ENCODE results near the gene SUPT6H. TPM values are rescaled to one million over a fixed set of nuclear protein-coding genes. Genes with fewer than 3 reads are reported as not detected.
"Not testable (repeated sequence)": the region's sequence is repeated elsewhere in the genome, so short reads cannot be mapped to it uniquely, and the experiment has no call there.

Gene SUPT6H
- total and polyA plus RNA-seq, 2 of the 4 experiments (the other 2 are of a cell fraction), result 41.4 to 44.8 TPM

DNA sequence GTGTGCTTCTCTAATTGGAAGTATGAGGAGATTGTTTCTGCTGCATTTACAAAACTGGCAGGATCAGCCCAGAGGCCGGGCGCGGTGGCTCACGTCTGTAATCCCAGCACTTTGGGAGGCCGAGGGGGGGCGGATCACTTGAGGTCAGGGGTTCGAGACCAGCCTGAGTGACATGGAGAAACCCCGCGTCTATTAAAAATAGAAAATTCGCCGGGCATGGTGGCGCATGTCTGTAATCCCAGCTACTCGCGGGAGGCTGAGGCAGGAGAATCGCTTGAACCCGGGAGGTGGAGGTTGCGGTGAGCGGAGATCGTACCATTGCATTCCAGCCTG is 59.0 kb downstream of the SUPT6H start:
- H3K9me3 ChIP-seq (ENCODE audit: control insufficient read depth, insufficient read depth, low read length); dilution Hi-C loops (cut with HindIII; ENCODE audit: low sequenced_read_pairs, unreplicated experiment); in situ Hi-C loops (cut with MboI; ENCODE audit: low sequenced_read_pairs); H3K23ac ChIP-seq (ENCODE audit: low read depth, low read length); H4K5ac ChIP-seq (ENCODE audit: low read depth, low read length); intact Hi-C loops (cut with micrococcal nuclease); H3K18ac ChIP-seq (ENCODE audit: low read depth, low read length); H2AK9ac ChIP-seq (replicated peaks; ENCODE audit: low read depth, low read length, poor library complexity); H2BK15ac ChIP-seq (ENCODE audit: low read depth, low read length); H4K91ac ChIP-seq (ENCODE audit: insufficient read depth, low read depth, low read length); H3K9me1 ChIP-seq (ENCODE audit: insufficient read depth, low read length); H4K8ac ChIP-seq (ENCODE audit: low read depth in 2 of 2, low read length in 2 of 2); H2AFZ ChIP-seq (replicated peaks; ENCODE audit: low read length, poor library complexity); ATAC-seq (ENCODE audit: low read depth); H3K27me3 ChIP-seq (ENCODE audit: control insufficient read depth, insufficient read depth, low read length); DNase-seq; H2BK20ac ChIP-seq (ENCODE audit: low read depth, low read length); H2BK120ac ChIP-seq (ENCODE audit: low read depth, low read length); BruUV-seq (replicated peaks); H3K14ac ChIP-seq (replicated peaks; ENCODE audit: low read depth, low read length); H3K4ac ChIP-seq (ENCODE audit: low read depth, low read length): not testable (repeated sequence)
- H2AK5ac ChIP-seq (ENCODE audit: low read depth, low read length), result peak overlapping the region; percentile 39; the same call in 1 of the 2 replicates
- H3K79me1 ChIP-seq (ENCODE audit: low read depth in 1 of 2, low read length in 2 of 2), result peaks cover 13 to 56% of the 10 kb centered on the region in 2 experiments; a peak in 3 of 4 replicates
- POLR2A ChIA-PET (ENCODE audit: unreplicated experiment), result interaction anchor here (0.9 kb wide), 1 partner anchor 187 kb away, joined by 7 read pairs; no protein-coding TSS in a partner anchor
- peaks cover 36% of the 10 kb centered on the region for H3K36me3 ChIP-seq (ENCODE audit: control insufficient read depth, insufficient read depth, low read length)
- H3K27ac ChIP-seq (ENCODE audit: insufficient read depth, low read length), result peak overlapping the region; percentile 8; the same call in 1 of the 2 replicates
- peaks cover 52% of the 10 kb centered on the region for H4K20me1 ChIP-seq (ENCODE audit: insufficient read depth, low read length)
- 0 out of 2 replicates have a peak overlapping the region, but pooled peaks have one; percentile 17 for H3K56ac ChIP-seq (ENCODE audit: extremely low read depth, insufficient read depth, low read length)
- H2BK5ac ChIP-seq (ENCODE audit: low read depth, low read length, poor library complexity, severe bottlenecking), result peak overlapping the region; percentile 10
- 24% methylated on average over 15 of the region's 19 CpGs; no CpG with 5 or more reads in 1 of the 2 experiments for WGBS, 2 experiments (ENCODE audit: extremely low coverage in 2 of 2, insufficient read length in 1 of 2)
- CTCF ChIA-PET, result interaction anchor here (0.9 kb wide), 1 partner anchor 396 kb away, joined by 3 read pairs; no protein-coding TSS in a partner anchor
- H3K9ac ChIP-seq (ENCODE audit: low read depth, low read length), result peak overlapping the region; percentile 88
- peak overlapping the region; percentile 70 for H3K4me3 ChIP-seq (ENCODE audit: insufficient read depth, low read depth, low read length)
- peak overlapping the region; percentile 85 for H3K4me2 ChIP-seq (ENCODE audit: low read depth, low read length)
- H3K4me1 ChIP-seq (ENCODE audit: control insufficient read depth, insufficient read depth, low read length), result peaks cover 18% of the 10 kb centered on the region

Data from IMR-90 (cell line).